Upper lobe of left lung (tissue), 6 donors: ENCODE results near the gene EPGN. TPM values are rescaled to one million over a fixed set of nuclear protein-coding genes. Genes with fewer than 3 reads are reported as not detected.
A peak's percentile ranks its signal among the peaks of the same experiment; 100 is the strongest.

Source experiments
- ATAC-seq, 2 donors: fragments of 200-7000 bp; cut with Tn5 transposase; one replicate each; pipeline ENCODE4 v1.9.1; 2022; ENCODE audit warnings: mild to moderate bottlenecking in 2 of 2, moderate library complexity in 2 of 2; ENCODE audit not compliant: low FRiP score in 2 of 2
- DNase-seq, 2 donors: peaks; one replicate each; pipeline ENCODE4 v3.0.0-alpha.2; 2019 to 2020
- H3K27ac ChIP-seq, 4 donors: fragments of 200-600 bp; sonication (generic); one replicate each; pipeline ENCODE4 v1.5.1; 2016 to 2019
- H3K27me3 ChIP-seq, 4 donors: fragments of 200-600 bp; sonication (generic); one replicate each; pipeline ENCODE4 v1.5.1; 2017 to 2019
- H3K36me3 ChIP-seq, 4 donors: fragments of 200-600 bp; sonication (generic); one replicate each; pipeline ENCODE4 v1.5.1; 2016 to 2019
- H3K4me1 ChIP-seq, 4 donors: fragments of 200-600 bp; sonication (generic); one replicate each; pipeline ENCODE4 v1.5.1; 2018 to 2019
- H3K4me3 ChIP-seq, 4 donors: fragments of 200-600 bp; sonication (generic); one replicate each; pipeline ENCODE4 v1.5.1; 2017 to 2019; ENCODE audit warnings: mild to moderate bottlenecking in 2 of 4, moderate library complexity in 1 of 4
- H3K9me3 ChIP-seq, 4 donors: fragments of 200-600 bp; sonication (generic); one replicate each; pipeline ENCODE4 v1.5.1; 2018 to 2019
- CTCF ChIP-seq, 6 experiments: fragments of 450-650 bp in 4 of 6; fragments of 200-600 bp in 2 of 6; sonication (generic) in 2 of 6; IDR thresholded peaks; one replicate each; pipeline ENCODE4 v1.5.1; 2016 to 2019; ENCODE audit warnings: antibody characterized with exemption in 6 of 6
- EP300 ChIP-seq, 4 donors: sonication (generic); formaldehyde crosslinking; IDR thresholded peaks; one replicate each; pipeline ENCODE4 v1.5.1; 2017; ENCODE audit warnings: antibody characterized with exemption in 4 of 4, control low read depth in 2 of 4
- POLR2A ChIP-seq, 4 donors: fragments of 450-650 bp; IDR thresholded peaks; one replicate each; pipeline ENCODE4 v1.5.1; 2016 to 2017; ENCODE audit warnings: antibody characterized with exemption in 4 of 4, mild to moderate bottlenecking in 2 of 4
- POLR2AphosphoS5 ChIP-seq, 2 donors: sonication (generic); formaldehyde crosslinking; IDR thresholded peaks; one replicate each; pipeline ENCODE4 v1.5.1; 2017; ENCODE audit warnings: antibody characterized with exemption in 2 of 2
- WGBS, 2 donors: methylation state at CpG; one replicate each; pipeline ENCODE4 v1.1.5; 2017 to 2018; 5-methylcytosine and 5-hydroxymethylcytosine counted together
- total RNA-seq, 6 donors: library from RNA; depleted of rRNA in 4 of 6; stranded (reverse); fragments of >200 nt in 4 of 6; gene quantifications; one replicate each; pipeline versions ENCODE4 v1.1.0 to v1.2.1, GENCODE V29; 2016 to 2021
- donor health status: DM: no; HTN: no; CAD: no; lungs with moderate emphysema.
- donor health status: DM: no; HTN: yes; CAD: no; lungs with severe emphysema.

EPGN gene
- total RNA-seq, 6 donors from 2014 or later = 0.34 to 7.1 (median 0.94) TPM; not detected in 2

- Histone ChIP-seq H3K4me1 (no peaks in the 10 kb centered on the region), H3K4me3 (no peak overlapping the region), H3K36me3 (no peaks in the 10 kb centered on the region), H3K27me3 (no peaks in the 10 kb centered on the region), H3K9me3 (no peaks in the 10 kb centered on the region), H3K27ac (no peak overlapping the region)
- TF ChIP-seq POLR2AphosphoS5 (IDR thresholded peaks at IDR 0.05) (no peak), POLR2A (IDR thresholded peaks at IDR 0.05) (no peak), CTCF (IDR thresholded peaks at IDR 0.05) (no peak), EP300 (IDR thresholded peaks at IDR 0.05) (no peak)
- ATAC-seq = no peak
- 77 to 79% methylated on average over 1 of the region's 1 CpG for WGBS, 2 donors
- DNase-seq = no peak
These were observed 16.8 kb upstream of the EPGN start for GRCh38 chr4:74291471-74291870.

- Histone ChIP-seq H3K27ac (no peak overlapping the region), H3K27me3 (no peaks in the 10 kb centered on the region), H3K36me3 (no peaks in the 10 kb centered on the region), H3K4me1 (no peaks in the 10 kb centered on the region), H3K4me3 (no peak overlapping the region), H3K9me3 (no peaks in the 10 kb centered on the region)
- DNase-seq = no peak
- ATAC-seq = no peak
- TF ChIP-seq EP300 (IDR thresholded peaks at IDR 0.05) = no peak
- no peak for TF ChIP-seq POLR2AphosphoS5 (IDR thresholded peaks at IDR 0.05)
- TF ChIP-seq CTCF (IDR thresholded peaks at IDR 0.05) = no peak
- TF ChIP-seq POLR2A (IDR thresholded peaks at IDR 0.05) = no peak
These were observed 16.0 kb upstream of the EPGN start for GRCh38 chr4:74292111-74292870.

- Histone ChIP-seq H3K9me3 (no peaks in the 10 kb centered on the region), H3K4me1 (no peaks in the 10 kb centered on the region), H3K27ac (no peak overlapping the region), H3K4me3 (no peak overlapping the region), H3K36me3 (no peaks in the 10 kb centered on the region), H3K27me3 (no peaks in the 10 kb centered on the region)
- ATAC-seq (no peak), DNase-seq (peak in 1 of 2 donors; percentile 27)
- 71 to 78% methylated on average over 2 of the region's 2 CpGs for WGBS, 2 donors
- TF ChIP-seq EP300 (IDR thresholded peaks at IDR 0.05) (peak in 2 of 4 donors; percentile 43 to 85), POLR2A (IDR thresholded peaks at IDR 0.05) (no peak), CTCF (IDR thresholded peaks at IDR 0.05) (no peak)
These were observed 14.7 kb upstream of the EPGN start for GRCh38 chr4:74293558-74293957.

- no peak overlapping the region for H3K4me3 ChIP-seq
- ATAC-seq = no peak
- no peaks in the 10 kb centered on the region for H3K9me3 ChIP-seq
- no peak for DNase-seq
- no peaks in the 10 kb centered on the region for H3K4me1 ChIP-seq
- TF ChIP-seq POLR2AphosphoS5 (IDR thresholded peaks at IDR 0.05) = no peak
- TF ChIP-seq CTCF (IDR thresholded peaks at IDR 0.05) = no peak
- TF ChIP-seq POLR2A (IDR thresholded peaks at IDR 0.05) = no peak
- TF ChIP-seq EP300 (IDR thresholded peaks at IDR 0.05) = no peak
- WGBS, 2 donors = 94 to 95% methylated on average over 1 of the region's 1 CpG
- H3K27me3 ChIP-seq = no peaks in the 10 kb centered on the region
- no peak overlapping the region for H3K27ac ChIP-seq
- no peaks in the 10 kb centered on the region for H3K36me3 ChIP-seq
These were observed 13.6 kb upstream of the EPGN start for GRCh38 chr4:74294681-74295080.

GRCh38 chr4:74297539-74297938 lies 10.7 kb upstream of the EPGN start:
- Histone ChIP-seq H3K4me3 (no peak overlapping the region), H3K27me3 (no peaks in the 10 kb centered on the region), H3K4me1 (no peaks in the 10 kb centered on the region), H3K9me3 (no peaks in the 10 kb centered on the region), H3K27ac (no peak overlapping the region), H3K36me3 (no peaks in the 10 kb centered on the region)
- no peak for TF ChIP-seq POLR2AphosphoS5 (IDR thresholded peaks at IDR 0.05)
- no peak for TF ChIP-seq POLR2A (IDR thresholded peaks at IDR 0.05)
- TF ChIP-seq CTCF (IDR thresholded peaks at IDR 0.05) = no peak
- TF ChIP-seq EP300 (IDR thresholded peaks at IDR 0.05) = no peak
- DNase-seq (no peak), ATAC-seq (no peak)
- 85 to 92% methylated on average over 1 of the region's 1 CpG for WGBS, 2 donors
